Hematopoietic multipotent progenitor cell treated with erythropoietin and hydrocortisone succinate and interleukin-3 and kit ligand, for 6 days (in vitro differentiated cells): ENCODE measurements around the gene GPR12.

Source experiments
- DNase-seq: peaks from one replicate; pipeline ENCODE4 v3.0.0-alpha.2; 2015

GPR12 gene

GRCh38 chr13:26759907-26760831 is at the start of gene GPR12:
GPR12 (minus strand) TSS chr13:26760786; CDS start chr13:26759827, 959 bp downstream.
- DNase-seq: no peak

- no peak for DNase-seq
These were observed 49.5 kb upstream of the GPR12 start for GRCh38 chr13:26810095-26810494.

DNA sequence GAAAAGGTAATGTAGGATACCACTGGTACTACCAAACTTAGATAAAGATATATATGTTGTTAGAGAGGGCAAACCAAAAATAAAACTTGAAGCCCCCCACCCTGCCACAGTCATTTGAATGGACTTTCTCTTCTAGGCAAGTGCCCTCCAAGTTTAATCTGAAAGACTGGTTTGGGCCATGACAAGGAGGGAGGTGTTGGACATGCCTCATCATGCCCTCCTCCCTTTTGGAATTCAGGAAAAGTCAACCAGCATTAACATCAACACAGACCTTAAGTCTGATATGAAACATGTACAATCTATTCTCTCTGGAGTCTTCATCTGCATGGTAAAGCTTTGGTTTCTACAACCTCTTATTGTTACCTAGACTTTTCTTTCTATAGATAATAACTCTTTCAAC is 46.3 kb upstream of the GPR12 start:
- no peak for DNase-seq

GRCh38 chr13:26787961-26788360 is 27.4 kb upstream of the GPR12 start:
- DNase-seq: no peak

DNA sequence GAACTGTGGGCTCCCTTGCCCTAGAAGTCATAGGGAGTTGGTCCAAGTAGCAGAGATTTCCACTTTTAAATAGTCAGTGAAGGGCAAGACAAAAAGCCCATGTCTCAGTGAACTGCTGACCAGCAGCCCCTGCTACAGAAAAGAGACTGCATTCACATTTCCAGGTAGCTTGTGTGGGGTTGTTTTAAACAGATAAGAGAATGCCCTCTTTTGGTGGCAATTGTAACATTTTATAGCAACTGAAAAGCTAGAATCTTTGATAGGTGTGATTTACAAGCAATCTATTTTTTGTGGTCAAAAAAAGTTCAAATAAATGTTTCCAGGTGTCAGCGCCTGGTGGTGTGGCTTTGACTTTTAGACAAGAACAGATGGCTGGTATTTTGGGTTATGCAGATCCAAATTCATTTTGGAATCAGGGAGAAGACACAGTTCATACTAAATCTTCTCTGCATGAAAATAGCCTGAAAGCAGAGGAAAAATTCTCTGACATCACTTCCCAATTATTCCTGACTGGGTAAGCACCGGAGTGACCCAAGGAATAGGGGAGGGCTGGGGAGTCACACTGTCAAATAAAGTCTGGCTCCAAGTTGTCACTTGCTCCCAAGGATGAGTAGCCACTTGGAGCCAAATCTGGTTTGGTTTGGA is 26.2 kb upstream of the GPR12 start:
- no peak for DNase-seq

DNA sequence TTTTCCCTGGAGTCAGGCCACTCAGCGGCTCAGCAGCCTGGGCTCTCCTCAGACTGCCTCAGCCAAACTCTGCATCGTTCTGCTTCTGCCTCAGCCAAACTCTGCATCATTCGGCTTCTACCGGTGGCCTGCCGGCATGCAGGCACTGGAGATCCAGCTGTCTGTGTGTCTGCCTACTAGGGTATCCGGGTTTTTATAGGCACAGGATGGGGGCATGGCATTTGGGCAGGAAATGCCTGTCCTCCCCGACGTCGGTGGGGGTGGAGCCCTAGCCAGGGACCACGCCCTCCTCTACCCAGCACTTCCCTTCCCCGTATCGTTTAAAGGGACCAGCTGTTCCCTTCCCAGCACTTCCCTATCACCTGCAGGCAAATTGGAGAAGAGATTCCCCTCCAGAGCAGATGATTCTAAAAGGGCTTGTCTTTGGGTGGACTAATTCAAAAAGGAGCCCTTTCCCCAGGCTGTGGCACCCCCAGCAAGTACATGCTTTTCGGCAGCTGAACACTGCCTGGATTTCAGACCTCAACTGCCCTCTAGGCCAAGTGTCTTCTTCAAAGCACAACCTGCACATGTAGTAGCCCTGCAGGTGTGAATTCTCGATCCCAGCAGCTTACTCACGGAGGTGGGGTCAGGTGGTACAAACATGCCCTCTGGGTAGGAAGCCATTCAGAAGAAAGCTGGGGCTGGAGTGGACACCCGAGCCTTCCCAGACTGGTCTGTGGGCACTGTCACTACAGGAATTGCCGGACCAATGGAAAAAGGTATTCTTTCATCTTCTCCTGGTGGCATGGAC is 25.4 kb upstream of the GPR12 start:
- DNase-seq: peak; percentile 32

GRCh38 chr13:26784704-26785639 is 24.4 kb upstream of the GPR12 start:
- DNase-seq: peak; percentile 20

GRCh38 chr13:26780411-26780810 is 19.8 kb upstream of the GPR12 start:
- no peak for DNase-seq

GRCh38 chr13:26779321-26779720 is 18.7 kb upstream of the GPR12 start:
- no peak for DNase-seq

GRCh38 chr13:26772531-26772930 is 11.9 kb upstream of the GPR12 start:
- DNase-seq: no peak

DNA sequence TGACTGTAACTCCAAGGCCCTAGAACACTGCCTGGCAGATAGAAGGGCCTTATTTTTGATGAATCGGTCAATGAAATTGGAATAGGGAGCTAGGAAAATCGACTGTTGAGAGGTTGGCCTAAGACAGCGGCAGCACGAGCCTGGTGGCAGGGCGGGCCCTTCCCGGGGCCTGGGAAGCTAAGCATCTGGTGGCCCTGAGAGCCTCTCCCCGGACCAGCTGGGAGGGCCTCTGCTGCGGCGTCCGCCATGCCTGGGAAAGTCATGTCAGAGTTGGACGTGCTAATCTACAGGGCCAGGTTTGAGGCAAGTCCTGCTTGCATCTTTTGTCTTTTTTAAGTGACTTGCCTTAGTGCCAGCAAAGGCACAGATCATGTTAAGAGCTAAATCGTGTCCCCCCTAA is 11.2 kb upstream of the GPR12 start:
- no peak for DNase-seq

DNA sequence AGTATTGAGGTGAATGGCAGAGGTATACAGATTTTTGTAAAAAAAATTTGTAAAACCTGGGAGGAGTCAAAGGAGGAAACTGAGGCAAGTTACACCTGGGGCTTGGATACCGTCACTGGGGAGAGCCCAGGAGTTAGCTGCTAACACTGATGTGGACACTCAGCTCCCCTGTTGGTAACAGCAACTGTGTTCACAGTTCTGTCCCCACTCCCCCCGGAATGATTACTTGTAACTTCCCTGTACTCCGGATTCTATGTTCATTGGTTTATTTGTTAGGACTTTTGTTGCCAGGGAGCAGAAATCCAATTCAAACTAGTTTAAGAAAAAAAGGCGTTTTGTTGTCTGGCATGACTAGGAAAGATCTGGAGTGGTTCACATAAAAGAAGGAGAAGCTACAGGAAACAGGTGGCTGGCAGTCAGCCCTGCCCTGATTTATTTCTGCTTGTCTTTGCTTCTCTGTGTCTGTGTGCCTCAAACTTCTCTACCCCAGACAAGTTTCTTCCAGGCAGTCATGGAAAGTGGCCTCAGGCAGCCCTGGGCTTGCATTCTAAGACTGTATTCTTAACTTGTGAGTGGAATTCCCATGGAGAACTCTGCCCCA is 2.3 kb upstream of the GPR12 start:
- no peak for DNase-seq

DNA sequence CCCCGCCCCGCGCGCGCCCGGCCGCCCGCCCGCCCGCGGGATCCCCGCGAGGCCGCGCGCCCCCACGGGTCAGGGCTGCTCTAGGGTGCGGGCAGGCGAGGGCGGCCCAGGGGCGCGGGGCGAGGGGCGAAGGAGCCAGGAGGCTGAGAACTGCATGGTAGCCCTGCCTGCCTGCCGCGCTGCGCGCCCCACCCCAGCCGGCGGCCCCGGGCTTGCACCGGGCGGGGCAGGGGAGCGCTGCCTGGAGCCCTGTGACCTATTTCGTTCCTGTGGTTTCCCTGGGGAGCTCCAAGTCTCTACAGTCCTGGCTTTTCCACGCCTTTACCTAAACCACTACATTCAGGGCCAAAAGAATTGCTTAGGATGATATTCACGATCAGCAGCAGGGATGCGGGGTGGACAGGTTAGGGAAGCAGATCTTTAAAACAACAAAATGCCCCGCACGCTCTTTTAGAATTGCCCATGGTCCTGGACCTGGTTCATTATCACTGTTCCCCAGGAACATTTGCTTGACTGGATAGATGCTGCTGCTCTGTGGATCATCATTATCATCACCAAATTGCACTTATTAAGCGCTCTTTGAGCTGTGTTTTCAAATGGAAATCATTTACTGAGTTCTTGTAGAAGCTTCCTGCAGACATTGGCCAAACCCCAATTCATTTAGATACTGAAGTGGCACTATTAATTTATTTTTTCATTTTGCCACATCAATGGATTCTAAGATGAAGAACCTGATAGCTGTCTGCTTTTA is 421 bp upstream of the GPR12 start:
- no peak for DNase-seq

GRCh38 chr13:26759249-26759906 is 1.2 kb downstream of the GPR12 start:
- no peak for DNase-seq

DNA sequence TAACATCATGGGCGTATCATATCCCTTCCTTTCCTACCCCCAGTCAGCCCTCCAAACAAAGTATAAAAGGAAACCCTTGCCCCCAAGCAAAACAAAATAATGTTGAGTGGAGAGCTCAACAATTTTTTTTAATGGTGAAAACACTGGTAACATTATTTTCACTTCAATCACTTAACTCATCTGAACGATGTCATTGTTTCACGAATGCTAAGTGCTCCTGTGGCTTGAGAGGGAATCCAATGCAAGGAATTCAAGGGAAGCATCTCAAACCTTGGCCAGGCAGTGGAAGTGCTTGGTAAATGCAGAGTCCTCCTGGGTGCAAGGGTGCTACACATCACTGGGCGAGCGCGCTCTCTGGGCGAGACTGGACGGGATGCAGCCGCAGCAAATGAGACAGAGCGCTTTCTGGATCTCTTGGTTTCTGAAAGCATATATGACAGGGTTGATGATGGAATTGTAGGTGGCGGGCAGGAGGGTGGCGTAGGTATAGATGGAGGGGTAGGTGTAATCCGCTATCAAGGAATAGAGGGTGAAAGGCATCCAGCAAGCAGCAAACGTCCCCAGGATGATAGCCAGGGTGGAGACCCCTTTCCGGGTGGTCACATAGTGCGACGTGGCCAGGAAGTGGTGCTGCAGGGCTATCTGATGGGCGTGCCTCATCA is 2.0 kb downstream of the GPR12 start:
- no peak for DNase-seq

DNA sequence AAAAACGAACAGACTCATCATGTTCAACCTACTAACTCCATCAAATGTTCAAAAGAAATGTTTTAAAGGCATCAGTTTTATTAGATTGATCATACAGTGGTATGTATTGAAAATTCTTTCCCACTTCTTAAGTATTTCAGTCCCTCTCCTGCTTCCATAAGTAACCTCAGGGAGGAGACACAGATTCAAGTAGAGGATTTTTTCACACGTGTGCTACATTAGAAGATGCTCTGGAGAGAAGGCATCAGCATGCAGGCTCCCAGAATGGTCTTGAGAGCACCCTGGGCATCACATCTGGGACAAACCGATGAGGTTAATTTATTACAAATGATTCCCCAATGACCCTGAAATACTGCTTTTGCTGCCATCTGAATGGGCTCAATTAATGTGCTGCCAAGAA is 3.6 kb downstream of the GPR12 start:
- DNase-seq: no peak

GRCh38 chr13:26752671-26753070 is 7.9 kb downstream of the GPR12 start:
- no peak for DNase-seq

- DNase-seq: no peak
These were observed 10.7 kb downstream of the GPR12 start for GRCh38 chr13:26749905-26750304.

- DNase-seq: peak; percentile 23
These were observed 11.3 kb downstream of the GPR12 start for GRCh38 chr13:26749285-26749684.

DNA sequence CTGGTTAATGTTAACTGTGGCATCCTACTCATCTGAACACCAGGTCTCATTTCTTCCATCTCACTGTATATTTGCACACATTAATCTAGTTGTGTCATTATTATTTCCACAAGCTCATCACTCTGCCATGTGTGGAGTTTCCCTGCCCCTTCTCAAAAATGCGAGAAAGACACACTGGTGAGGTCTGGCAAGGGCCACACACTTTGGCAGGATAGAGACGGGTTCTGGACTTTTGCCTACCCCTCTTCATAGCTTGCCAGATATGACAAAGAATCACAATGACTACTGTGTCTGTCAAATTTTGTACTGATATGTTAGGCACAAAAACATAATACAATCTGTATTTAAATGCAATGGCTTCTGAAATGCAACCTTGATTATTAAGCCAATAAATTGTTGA is 12.9 kb downstream of the GPR12 start:
- DNase-seq: no peak
